CD4-positive, alpha-beta memory T cell (primary cell): ENCODE data around the gene SPATA3. TPM values are rescaled to one million over a fixed set of nuclear protein-coding genes. Genes with fewer than 3 reads are reported as not detected.

ENCODE experiments used
- CTCF ChIA-PET: fragments of 350-600 bp; sonication (Branson Sonifier 250); formaldehyde crosslinking; loops from one replicate; lab custom pipeline; 2021; ENCODE audit warnings: inconsistent platforms; ENCODE audit not compliant: partially characterized antibody; lab: Charles Lee
- POLR2A ChIA-PET: fragments of 350-600 bp; sonication (Branson Sonifier 250); formaldehyde crosslinking; loops from one replicate; lab custom pipeline; 2021; ENCODE audit not compliant: partially characterized antibody; lab: Charles Lee
- DNase-seq, 5 donors: peaks; one replicate each; pipeline versions ENCODE4 v3.0.0 to v3.0.0-alpha.2; 2020 to 2022; ENCODE audit warnings: mixed read lengths in 1 of 5
- H3K27ac ChIP-seq: one replicate; pipeline ENCODE4 v1.7.0; 2013; ENCODE audit warnings: low read depth, low read length
- H3K27me3 ChIP-seq: 2 replicates; pipeline ENCODE4 v1.7.0; 2013; ENCODE audit warnings: mild to moderate bottlenecking, low read length, moderate library complexity; ENCODE audit not compliant: insufficient read depth
- H3K36me3 ChIP-seq: 2 replicates; pipeline ENCODE4 v1.7.0; 2013; ENCODE audit warnings: mild to moderate bottlenecking, low read length, moderate library complexity; ENCODE audit not compliant: insufficient read depth
- H3K4me1 ChIP-seq: 2 replicates; pipeline ENCODE4 v1.7.0; 2013; ENCODE audit warnings: mild to moderate bottlenecking, low read length, moderate library complexity; ENCODE audit not compliant: insufficient read depth
- H3K4me3 ChIP-seq, 2 donors: one replicate each; pipeline ENCODE4 v1.7.0; 2013; ENCODE audit warnings: low read length in 2 of 2, mild to moderate bottlenecking in 1 of 2
- H3K9me3 ChIP-seq, 2 donors: one replicate each; pipeline ENCODE4 v1.7.0; 2013; ENCODE audit warnings: low read length in 2 of 2, control low read depth in 1 of 2; ENCODE audit not compliant: control insufficient read depth in 1 of 2
- H3K27ac Mint-ChIP-seq, 7 donors: one replicate each; pipeline ENCODE4 v1.8.0; 2020 to 2021; ENCODE audit warnings: mixed read lengths in 7 of 7, mild to moderate bottlenecking in 6 of 7, inconsistent platforms in 3 of 7, moderate library complexity in 3 of 7
- H3K27me3 Mint-ChIP-seq, 2 donors: one replicate each; pipeline ENCODE4 v1.8.0; 2020 to 2021; ENCODE audit warnings: mixed read lengths in 2 of 2
- H3K36me3 Mint-ChIP-seq, 2 donors: one replicate each; pipeline ENCODE4 v1.8.0; 2020 to 2021; ENCODE audit warnings: mixed read lengths in 2 of 2, inconsistent platforms in 1 of 2, mild to moderate bottlenecking in 1 of 2
- H3K4me1 Mint-ChIP-seq, 4 donors: one replicate each; pipeline ENCODE4 v1.8.0; 2020 to 2021; ENCODE audit warnings: mixed read lengths in 4 of 4, mild to moderate bottlenecking in 1 of 4
- H3K4me3 Mint-ChIP-seq, 8 donors: one replicate each; pipeline ENCODE4 v1.8.0; 2020 to 2021; ENCODE audit warnings: mixed read lengths in 8 of 8, mild to moderate bottlenecking in 7 of 8, moderate library complexity in 6 of 8, inconsistent platforms in 3 of 8
- H3K9me3 Mint-ChIP-seq, 8 donors: one replicate each; pipeline ENCODE4 v1.8.0; 2020 to 2021; ENCODE audit warnings: mixed read lengths in 8 of 8, mild to moderate bottlenecking in 5 of 8, inconsistent platforms in 3 of 8, moderate library complexity in 1 of 8
- intact Hi-C: fragments of 100-400 bp; cut with micrococcal nuclease; formaldehyde crosslinking; loops from one replicate; pipeline ENCODE4 v1.15.1; 2023
- polyA plus RNA-seq, 2 donors: library from polyadenylated mRNA; unstranded; fragments of 300-500 nt; fragmentation: Illumina TruSeq; gene quantifications; one replicate each; pipeline ENCODE4 v1.2.3, GENCODE V29; 2021
- total RNA-seq, 2 experiments: library from RNA; stranded (reverse); gene quantifications; one replicate each; pipeline ENCODE4 v1.2.3, GENCODE V29; 2021

The SPATA3 gene
- total and polyA plus RNA-seq, 4 experiments from 2014 or later, result not detected

DNA sequence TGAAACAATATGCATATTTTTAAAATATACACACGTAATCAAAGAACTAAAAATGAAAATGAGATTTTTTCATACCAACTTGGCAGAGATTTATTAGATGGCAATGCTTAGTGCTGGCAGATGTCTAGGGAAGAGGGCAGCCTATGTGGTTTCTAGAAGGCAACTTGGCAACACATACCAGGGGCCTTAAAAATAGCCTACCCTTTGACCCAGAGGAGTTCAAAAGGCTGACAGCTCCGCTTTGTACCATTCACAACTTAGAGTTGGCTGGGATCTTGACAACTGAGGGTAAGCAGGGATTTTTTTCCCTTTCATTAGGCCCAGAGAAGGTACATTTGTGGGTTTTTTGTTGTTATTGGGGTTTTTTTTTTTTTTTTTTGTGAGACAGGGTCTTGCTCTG, 44.5 kb upstream of the SPATA3 start:
- intact Hi-C loops, result no loop called here
- ChIA-PET POLR2A (no interaction called here), CTCF (interaction anchor here (0.7 to 0.9 kb wide), 2 partner anchors 15 to 127 kb away, joined by 3 read pairs; no protein-coding TSS in a partner anchor)
- H3K9me3 ChIP-seq, result no peaks in the 10 kb centered on the region
- H3K4me1 ChIP-seq, result peaks cover under 1% of the 10 kb centered on the region
- Mint-ChIP-seq H3K27me3 (peaks cover 0 to 9% of the 10 kb centered on the region in 2 donors), H3K4me3 (no peak overlapping the region), H3K27ac (no peak overlapping the region), H3K36me3 (no peaks in the 10 kb centered on the region), H3K4me1 (peaks cover 1 to 10% (median 6%) of the 10 kb centered on the region in 4 donors), H3K9me3 (peaks cover 0 to 2% (median 0%) of the 10 kb centered on the region in 8 donors)
- DNase-seq, result no peak
- H3K27ac ChIP-seq, result no peak overlapping the region
- no peak overlapping the region for H3K4me3 ChIP-seq
- no peaks in the 10 kb centered on the region for H3K36me3 ChIP-seq
- no peaks in the 10 kb centered on the region for H3K27me3 ChIP-seq

DNA sequence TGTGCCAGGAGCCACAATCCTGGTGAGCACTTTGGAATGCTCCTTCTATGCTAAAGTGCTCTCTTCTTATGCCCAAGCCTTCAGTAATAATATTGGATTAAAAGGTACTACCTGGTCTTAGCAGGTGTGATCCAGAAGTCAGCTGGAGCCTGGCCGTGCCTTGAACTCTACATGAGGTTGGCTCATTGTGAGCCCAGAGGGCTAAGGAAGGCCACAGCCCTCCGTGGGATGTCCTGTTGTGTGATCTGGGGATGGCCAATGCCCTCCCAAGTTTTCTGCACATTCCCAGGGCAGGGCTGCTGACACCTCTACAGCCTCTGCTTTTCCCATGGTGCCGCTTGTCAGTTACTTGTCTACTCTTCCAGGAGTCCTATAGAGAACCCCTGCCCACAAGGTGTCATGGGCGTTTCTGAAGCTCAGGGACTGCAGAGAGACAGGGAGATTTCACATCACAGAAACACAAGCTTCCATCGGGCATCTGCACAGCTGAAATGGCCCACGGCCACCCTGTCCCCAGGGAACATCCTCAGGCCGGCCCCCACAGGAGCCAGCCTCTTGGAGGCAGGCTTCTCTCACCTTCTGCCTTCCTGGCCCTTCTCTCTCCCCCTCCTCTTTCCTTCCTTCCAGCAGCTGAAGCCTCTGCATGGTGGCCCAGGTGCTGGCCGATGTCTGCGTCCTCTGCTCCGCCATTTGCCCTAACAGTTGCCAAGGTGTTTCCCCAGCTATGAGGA, 43.5 kb upstream of the SPATA3 start:
- Mint-ChIP-seq H3K4me1 (peaks cover 7 to 17% (median 15%) of the 10 kb centered on the region in 4 donors), H3K4me3 (no peak overlapping the region), H3K27me3 (peaks cover 3 to 16% of the 10 kb centered on the region in 2 donors), H3K36me3 (no peaks in the 10 kb centered on the region), H3K9me3 (peaks cover 0 to 2% (median 0%) of the 10 kb centered on the region in 8 donors), H3K27ac (no peak overlapping the region)
- H3K9me3 ChIP-seq, result no peaks in the 10 kb centered on the region
- ChIA-PET CTCF (interaction anchor here (0.9 kb wide), 1 partner anchor 128 kb away, joined by 3 read pairs; no protein-coding TSS in a partner anchor), POLR2A (no interaction called here)
- no peak overlapping the region for H3K4me3 ChIP-seq
- intact Hi-C loops, result no loop called here
- no peak overlapping the region for H3K27ac ChIP-seq
- no peaks in the 10 kb centered on the region for H3K36me3 ChIP-seq
- H3K27me3 ChIP-seq, result peaks cover 3% of the 10 kb centered on the region
- no peak for DNase-seq
- peaks cover 10% of the 10 kb centered on the region for H3K4me1 ChIP-seq

DNA sequence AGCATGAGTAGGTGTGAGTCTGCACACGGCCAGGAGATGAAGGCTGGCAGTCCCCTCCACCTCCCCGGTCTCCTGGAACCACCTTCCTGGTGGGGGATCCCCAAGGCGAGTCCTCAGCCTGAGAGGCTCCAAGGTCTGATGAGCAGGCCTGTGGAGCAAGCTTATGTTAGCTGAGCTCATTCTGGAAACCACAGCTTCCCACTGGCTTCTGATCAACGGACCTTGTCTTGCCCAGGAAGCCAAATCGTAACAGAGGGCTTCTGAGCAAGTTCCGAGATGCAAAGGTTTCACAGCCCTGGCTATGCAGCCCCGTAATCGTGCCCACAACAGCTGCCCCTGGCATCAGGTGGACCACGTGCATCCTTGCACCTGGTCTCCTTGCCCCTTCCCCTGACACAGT, 42.1 kb upstream of the SPATA3 start:
- Histone ChIP-seq H3K4me1 (peaks cover 16% of the 10 kb centered on the region), H3K27me3 (peaks cover 12% of the 10 kb centered on the region), H3K36me3 (no peaks in the 10 kb centered on the region), H3K27ac (no peak overlapping the region), H3K4me3 (no peak overlapping the region), H3K9me3 (no peaks in the 10 kb centered on the region)
- Mint-ChIP-seq H3K4me3 (no peak overlapping the region), H3K36me3 (no peaks in the 10 kb centered on the region), H3K27me3 (peaks cover 10 to 22% of the 10 kb centered on the region in 2 donors), H3K9me3 (peaks cover 0 to 2% (median 0%) of the 10 kb centered on the region in 8 donors), H3K27ac (no peak overlapping the region), H3K4me1 (peaks cover 11 to 25% (median 22%) of the 10 kb centered on the region in 4 donors)
- CTCF ChIA-PET, result no interaction called here
- no peak for DNase-seq
- intact Hi-C loops, result no loop called here
- POLR2A ChIA-PET, result no interaction called here

DNA sequence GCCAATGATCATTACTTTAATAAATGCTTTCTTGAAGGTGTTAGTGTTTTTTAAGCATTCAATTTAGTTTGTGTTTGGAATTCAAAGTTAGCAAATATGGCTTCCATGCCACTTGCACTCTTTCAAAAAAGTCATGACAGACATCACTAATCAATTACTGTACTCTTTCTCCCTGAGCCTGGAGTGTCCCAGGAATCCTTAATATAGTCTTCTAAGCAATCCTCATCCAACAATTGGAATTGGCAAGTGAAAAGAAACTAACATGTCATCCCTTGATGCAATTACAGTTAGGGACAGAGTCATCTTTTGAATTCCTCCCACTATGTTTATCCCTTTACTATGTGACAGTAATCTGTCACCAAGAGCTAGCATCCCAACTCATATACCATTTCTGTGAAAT, 41.2 kb upstream of the SPATA3 start:
- POLR2A ChIA-PET, result no interaction called here
- H3K4me3 Mint-ChIP-seq, result no peak overlapping the region
- CTCF ChIA-PET, result interaction anchor here (0.9 to 1.2 kb wide), 2 partner anchors 12 to 53 kb away, joined by 3 to 4 read pairs; no protein-coding TSS in a partner anchor

DNA sequence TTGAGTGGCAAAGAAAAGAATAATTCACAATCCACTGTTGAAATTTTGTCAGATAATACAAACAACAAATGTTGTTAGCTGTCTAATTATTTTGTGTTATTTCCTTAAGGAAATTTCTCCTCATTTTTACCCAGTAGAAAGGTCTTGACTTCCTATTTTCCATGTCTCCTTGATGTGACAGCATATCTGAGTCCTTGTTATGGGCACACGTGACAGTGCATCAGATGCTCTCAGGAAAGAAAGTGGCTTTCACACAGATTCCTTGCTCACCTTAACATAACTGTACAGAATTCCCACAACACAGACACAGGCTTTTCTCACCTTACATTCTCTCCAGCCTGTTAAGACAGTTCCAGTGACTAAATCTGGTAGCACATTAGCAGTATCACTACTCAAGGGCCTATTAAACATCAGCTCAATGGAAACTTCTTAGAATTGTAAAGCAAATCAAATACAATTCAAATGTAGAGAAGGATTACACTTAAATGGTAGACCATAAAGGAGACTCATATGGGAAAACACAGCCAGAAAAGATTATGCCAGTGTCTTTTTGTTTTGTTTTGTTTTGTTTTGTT, 40.7 kb upstream of the SPATA3 start:
- no peak for DNase-seq
- Histone ChIP-seq H3K4me3 (no peak overlapping the region), H3K9me3 (no peaks in the 10 kb centered on the region), H3K27ac (no peak overlapping the region), H3K27me3 (peaks cover 14% of the 10 kb centered on the region), H3K4me1 (peaks cover 16% of the 10 kb centered on the region), H3K36me3 (no peaks in the 10 kb centered on the region)
- POLR2A ChIA-PET, result no interaction called here
- Mint-ChIP-seq H3K27me3 (peaks cover 11 to 27% of the 10 kb centered on the region in 2 donors), H3K4me1 (peaks cover 11 to 23% (median 19%) of the 10 kb centered on the region in 4 donors), H3K9me3 (peaks cover 0 to 2% (median 0%) of the 10 kb centered on the region in 8 donors), H3K36me3 (no peaks in the 10 kb centered on the region), H3K27ac (no peak overlapping the region), H3K4me3 (no peak overlapping the region)
- CTCF ChIA-PET, result interaction anchor here (0.9 to 1.3 kb wide), 3 partner anchors 11 to 53 kb away, joined by 3 to 6 read pairs (median 4); no protein-coding TSS in a partner anchor
- intact Hi-C loops, result no loop called here

More for the DNA sequence above, 41.2 kb upstream of the SPATA3 start:
- Histone ChIP-seq H3K4me1 (peaks cover 16% of the 10 kb centered on the region), H3K4me3 (no peak overlapping the region), H3K27me3 (peaks cover 14% of the 10 kb centered on the region), H3K36me3 (no peaks in the 10 kb centered on the region), H3K27ac (no peak overlapping the region), H3K9me3 (no peaks in the 10 kb centered on the region)
- intact Hi-C loops, result no loop called here
- H3K36me3 Mint-ChIP-seq, result no peaks in the 10 kb centered on the region
- peaks cover 0 to 2% (median 0%) of the 10 kb centered on the region in 8 donors for H3K9me3 Mint-ChIP-seq
- H3K27ac Mint-ChIP-seq, result no peak overlapping the region
- peaks cover 11 to 26% of the 10 kb centered on the region in 2 donors for H3K27me3 Mint-ChIP-seq
- H3K4me1 Mint-ChIP-seq, result peaks cover 11 to 25% (median 22%) of the 10 kb centered on the region in 4 donors
- DNase-seq, result no peak

DNA sequence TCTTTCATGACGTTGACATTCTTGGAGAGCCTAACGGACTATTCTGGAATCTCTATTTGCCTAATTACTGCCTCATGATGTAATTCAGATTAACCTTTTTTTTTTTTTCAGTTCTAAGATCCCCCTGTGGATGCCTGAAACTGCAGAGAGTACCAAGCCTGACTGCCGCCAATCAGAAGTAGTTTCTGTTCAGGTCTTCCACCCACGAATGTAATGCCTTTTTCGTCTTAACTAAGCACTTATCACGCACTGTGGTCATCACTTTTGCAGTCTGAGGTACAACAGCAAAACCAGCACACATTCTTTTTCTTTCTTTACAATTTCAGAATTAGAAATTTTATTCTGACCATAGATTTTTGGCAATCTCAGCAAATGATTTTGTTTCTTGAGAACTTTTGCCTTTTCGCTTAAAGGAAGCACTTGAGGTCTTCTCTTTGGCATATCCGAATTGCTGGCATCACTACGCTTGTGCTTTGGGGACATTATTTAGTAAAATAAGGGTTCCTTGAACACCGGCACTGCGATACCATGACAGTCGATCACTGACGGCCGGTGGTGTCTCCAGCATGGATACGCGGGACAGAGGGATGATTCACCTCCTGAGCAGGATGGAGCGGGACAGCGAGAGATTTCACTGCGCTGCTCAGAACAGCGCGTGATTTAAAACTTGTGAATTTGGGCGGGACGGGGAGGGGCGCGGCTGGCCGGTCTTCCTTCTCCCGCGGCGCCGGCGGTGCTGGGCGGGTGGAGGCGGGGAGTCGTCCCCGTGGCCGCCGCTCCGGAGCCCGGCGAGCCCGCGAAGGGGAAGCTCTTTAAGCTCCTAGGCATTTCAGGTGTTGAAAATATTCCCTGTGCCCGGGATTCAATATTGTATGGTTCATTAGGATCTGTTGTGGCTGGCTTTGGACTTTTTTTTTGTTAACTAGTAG, 38.8 kb upstream of the SPATA3 start:
- H3K36me3 ChIP-seq, result no peaks in the 10 kb centered on the region
- ChIA-PET CTCF (interaction anchor here (1.4 kb wide), 1 partner anchor 32 kb away, joined by 4 read pairs; the partner anchor contains the start of gene GPR55), POLR2A (no interaction called here)
- Mint-ChIP-seq H3K27me3 (peaks cover 11 to 23% of the 10 kb centered on the region in 2 donors), H3K36me3 (no peaks in the 10 kb centered on the region), H3K9me3 (peaks cover 0 to 2% (median 0%) of the 10 kb centered on the region in 8 donors), H3K4me3 (peak overlapping the region; percentile 86 to 95 (median 89)), H3K27ac (peak overlapping the region in 5 of 7 donors; percentile 16 to 84 (median 67)), H3K4me1 (peaks cover 10 to 18% (median 16%) of the 10 kb centered on the region in 4 donors)
- H3K9me3 ChIP-seq, result no peaks in the 10 kb centered on the region
- H3K4me1 ChIP-seq, result peaks cover 16% of the 10 kb centered on the region
- intact Hi-C loops, result no loop called here
- peak overlapping the region; percentile 0 for H3K27ac ChIP-seq
- H3K4me3 ChIP-seq, result peak overlapping the region; percentile 48 to 49
- H3K27me3 ChIP-seq, result peaks cover 14% of the 10 kb centered on the region
- DNase-seq, result peak in 4 of 5 donors; percentile 11 to 19 (median 18)
